ENCODE data around the gene IL31.

The IL31 gene

DNA sequence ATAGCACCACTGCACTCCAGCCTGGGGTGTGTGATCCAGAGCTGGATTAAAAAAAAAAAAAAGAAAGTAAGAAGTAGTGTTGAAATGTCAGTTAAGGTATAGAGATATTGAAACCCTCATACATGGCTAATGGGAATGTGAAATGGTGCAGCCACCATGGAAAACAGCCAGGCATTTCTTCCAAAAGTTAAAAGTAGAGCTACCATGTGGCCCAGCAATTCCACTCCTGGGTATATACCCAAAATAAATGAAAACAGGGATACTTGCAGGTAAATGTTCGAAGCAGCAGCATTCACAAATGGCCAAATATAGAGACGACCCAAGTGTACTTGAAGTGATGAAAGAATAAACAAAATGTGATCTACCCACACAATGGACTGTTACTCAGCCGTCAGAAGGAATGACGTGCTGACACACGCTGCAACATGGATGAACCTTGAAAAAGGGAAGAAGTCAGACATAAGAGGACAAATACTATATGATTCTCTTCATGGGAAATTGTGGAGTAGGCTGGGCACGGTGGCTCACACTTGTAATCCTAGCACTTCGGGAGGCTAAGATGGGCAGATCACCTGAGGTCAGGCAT lies 15.2 kb downstream of the IL31 start:
- no peak for DNase-seq (ENCODE audit: low read depth in 1 of 2, low spot score in 1 of 2)

GRCh38 chr12:122155705-122156104 lies 18.3 kb downstream of the IL31 start:
- no peak for DNase-seq (ENCODE audit: low read depth in 1 of 2, low spot score in 1 of 2)

- no peak for DNase-seq (ENCODE audit: low read depth in 1 of 2, low spot score in 1 of 2)
Observed at GRCh38 chr12:122152754-122153153, 21.3 kb downstream of the IL31 start.

GRCh38 chr12:122150127-122150681 lies 23.8 kb downstream of the IL31 start:
- no peak for DNase-seq (ENCODE audit: low read depth in 1 of 2, low spot score in 1 of 2)

DNA sequence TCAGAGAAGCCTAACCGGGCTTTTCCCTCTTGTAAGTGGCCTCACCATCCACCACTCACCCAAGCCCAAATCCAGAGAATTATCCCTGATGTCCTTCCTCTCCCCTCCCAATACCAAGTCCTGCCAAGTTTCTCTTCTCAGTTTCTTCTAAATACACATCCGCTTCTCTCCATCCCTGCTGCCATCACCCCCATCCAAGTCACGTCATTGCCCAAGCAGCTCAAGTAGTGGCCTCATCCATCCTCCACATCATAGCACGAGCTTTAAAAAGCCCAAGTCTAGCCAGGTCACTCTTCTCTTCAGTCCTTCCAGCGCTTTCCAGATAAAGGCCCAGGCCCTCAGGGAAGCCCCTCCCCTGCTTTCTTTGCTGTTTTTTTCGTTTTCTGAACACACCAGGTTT lies 25.4 kb downstream of the IL31 start:
- no peak for DNase-seq (ENCODE audit: low read depth in 1 of 2, low spot score in 1 of 2)

- DNase-seq (ENCODE audit: low read depth in 1 of 2, low spot score in 1 of 2): no peak
Observed at GRCh38 chr12:122147514-122148290, 26.3 kb downstream of the IL31 start.

- DNase-seq (ENCODE audit: low read depth in 1 of 2, low spot score in 1 of 2): no peak
Observed at GRCh38 chr12:122145505-122146330, 28.3 kb downstream of the IL31 start.

DNA sequence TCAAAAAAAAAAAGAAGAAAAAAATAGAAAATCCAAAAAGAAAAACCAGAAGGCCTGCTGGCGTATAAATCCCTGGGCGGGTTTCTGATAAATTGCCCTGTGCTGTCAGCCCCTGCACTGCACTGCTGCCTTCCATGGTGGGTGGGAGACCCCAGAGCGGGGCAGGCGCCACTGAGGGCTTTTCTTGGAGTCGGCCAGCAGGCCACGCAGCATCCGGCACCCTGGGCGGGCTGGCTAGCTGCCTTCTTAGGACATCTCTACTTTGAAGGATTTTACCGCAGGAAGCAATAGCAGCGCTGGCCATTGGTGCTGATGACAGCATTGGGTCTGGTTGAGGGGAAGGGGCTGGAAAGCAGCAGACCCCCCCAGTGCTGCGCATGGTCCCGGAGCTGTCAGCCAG lies 29.1 kb downstream of the IL31 start:
- DNase-seq (ENCODE audit: low read depth in 1 of 2, low spot score in 1 of 2): no peak

- DNase-seq (ENCODE audit: low read depth in 1 of 2, low spot score in 1 of 2): no peak
Observed at GRCh38 chr12:122142857-122143256, 31.2 kb downstream of the IL31 start.

DNA sequence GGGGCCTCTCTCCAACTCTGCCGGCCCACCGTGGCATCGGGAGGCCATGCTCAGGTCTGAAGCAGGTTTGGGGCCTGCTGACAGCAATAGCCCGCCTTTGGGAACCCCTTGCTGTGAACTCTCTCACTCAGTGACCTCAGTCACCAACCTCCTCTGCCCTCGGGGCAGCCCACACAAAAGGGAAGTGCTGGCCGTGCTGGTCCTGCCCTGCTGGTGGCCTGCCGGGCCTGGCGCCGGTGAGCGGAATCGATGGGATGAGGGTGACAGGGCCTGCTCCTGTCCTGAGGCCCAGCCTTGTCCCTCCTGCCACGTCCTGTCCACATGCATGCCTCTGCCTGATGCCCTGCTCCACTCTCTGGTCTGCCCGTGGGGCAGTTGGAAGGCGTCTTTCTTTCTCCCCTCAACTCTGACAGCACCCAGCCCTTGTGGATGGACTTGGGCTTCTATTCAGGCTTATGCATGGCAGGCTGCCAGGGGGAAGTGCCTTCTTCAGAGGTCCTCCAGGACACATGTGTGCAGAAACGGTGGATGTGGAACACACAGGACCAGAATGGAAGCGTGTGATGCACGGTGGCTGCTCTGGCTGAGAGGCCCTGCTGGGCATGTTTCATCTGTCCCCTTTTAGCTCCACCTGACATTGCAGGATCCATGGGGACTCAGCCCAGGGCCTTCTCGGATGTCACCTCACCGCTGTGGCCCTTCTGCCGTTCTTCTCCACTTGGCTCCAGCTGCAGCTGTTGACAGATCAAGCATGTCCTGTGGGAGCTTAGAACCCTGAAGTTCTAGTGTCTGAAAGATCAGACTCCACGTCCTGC lies 31.9 kb downstream of the IL31 start:
- DNase-seq (ENCODE audit: low read depth in 1 of 2, low spot score in 1 of 2): no peak

GRCh38 chr12:122140467-122141257 lies 33.4 kb downstream of the IL31 start:
- DNase-seq (ENCODE audit: low read depth in 1 of 2, low spot score in 1 of 2): no peak

DNA sequence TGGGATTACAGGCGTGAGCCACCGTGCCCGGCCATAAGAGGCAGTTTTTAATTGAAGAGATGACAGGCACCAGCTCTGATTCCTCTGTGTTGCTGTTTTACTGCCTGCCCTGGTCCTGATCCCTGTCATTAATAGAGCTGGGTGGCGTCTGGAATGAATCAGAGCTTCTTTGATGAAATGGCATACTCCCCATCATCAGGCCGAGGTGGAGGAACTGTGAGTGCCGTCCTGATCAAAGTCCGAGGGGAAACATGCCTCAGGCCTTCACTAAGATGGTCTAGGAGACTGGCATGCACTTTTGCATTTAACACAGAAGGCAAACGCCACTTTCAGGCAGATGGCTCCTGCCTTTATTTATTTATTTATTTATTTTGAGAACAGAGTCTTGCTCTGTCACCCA lies 34.1 kb downstream of the IL31 start:
- no peak for DNase-seq (ENCODE audit: low read depth in 1 of 2, low spot score in 1 of 2)

DNA sequence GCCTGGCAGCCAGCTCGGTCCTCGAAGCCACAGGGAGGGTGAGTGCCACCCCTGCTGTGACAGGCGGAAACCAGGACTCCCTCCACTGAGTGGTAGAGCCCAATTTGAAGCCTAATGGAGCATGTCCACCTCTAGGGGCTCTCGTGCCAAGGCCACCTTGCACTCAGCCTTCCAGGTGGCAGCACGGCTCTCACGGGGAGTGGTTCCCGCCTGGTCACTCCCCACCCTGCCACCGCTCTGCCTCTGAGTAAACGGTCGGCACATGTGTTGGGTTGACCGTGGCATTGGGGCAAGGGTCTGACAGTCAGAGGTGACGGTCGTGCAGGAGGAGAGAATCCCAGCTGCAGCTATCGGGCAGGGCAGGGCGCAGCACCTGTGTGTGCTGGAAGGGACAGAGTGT lies 34.8 kb downstream of the IL31 start:
- no peak for DNase-seq (ENCODE audit: low read depth in 1 of 2, low spot score in 1 of 2)

DNA sequence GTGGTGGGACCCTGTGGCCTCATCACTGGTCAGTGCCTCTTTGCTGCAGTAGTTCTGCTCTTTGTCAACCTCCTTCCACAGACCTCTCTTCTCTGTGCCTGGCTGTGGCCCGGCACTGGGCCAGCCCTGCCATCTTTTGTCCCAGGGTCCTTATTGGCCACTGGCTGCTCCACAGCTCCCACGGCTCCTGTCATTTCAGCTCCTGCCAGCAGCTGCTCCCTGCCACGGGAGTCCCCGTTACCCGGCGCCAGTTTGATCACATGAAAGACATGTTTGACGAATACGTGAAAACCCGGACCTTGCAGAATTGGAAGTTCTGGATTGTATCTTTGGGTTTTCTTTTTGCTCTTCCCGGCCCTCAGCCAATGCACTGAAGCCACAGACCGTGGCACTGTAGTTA lies 35.4 kb downstream of the IL31 start:
- no peak for DNase-seq (ENCODE audit: low read depth in 1 of 2, low spot score in 1 of 2)

DNA sequence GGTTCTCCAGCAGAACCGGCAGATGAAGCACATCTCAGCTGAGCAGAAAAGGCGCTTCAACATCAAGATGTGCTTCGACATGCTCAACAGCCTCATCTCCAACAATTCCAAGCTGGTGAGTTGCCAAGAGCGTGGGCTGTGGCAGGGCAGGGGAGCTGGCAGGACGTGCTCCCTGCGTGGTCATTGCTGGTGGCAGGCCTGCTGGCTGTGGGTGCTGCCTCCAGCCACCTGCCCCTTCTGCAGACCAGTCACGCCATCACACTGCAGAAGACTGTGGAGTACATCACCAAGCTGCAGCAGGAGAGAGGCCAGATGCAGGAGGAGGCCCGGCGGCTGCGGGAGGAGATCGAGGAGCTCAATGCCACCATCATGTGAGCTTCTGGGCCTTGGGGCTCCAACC lies 35.8 kb downstream of the IL31 start:
- DNase-seq (ENCODE audit: low read depth in 1 of 2, low spot score in 1 of 2): no peak

- no peak for DNase-seq (ENCODE audit: low read depth in 1 of 2, low spot score in 1 of 2)
Observed at GRCh38 chr12:122137681-122138080, 36.3 kb downstream of the IL31 start.

- DNase-seq (ENCODE audit: low read depth in 1 of 2, low spot score in 1 of 2): no peak
Observed at GRCh38 chr12:122137229-122137628, 36.8 kb downstream of the IL31 start.

- DNase-seq (ENCODE audit: low read depth in 1 of 2, low spot score in 1 of 2): no peak
Observed at GRCh38 chr12:122135437-122136031, 38.5 kb downstream of the IL31 start.

DNA sequence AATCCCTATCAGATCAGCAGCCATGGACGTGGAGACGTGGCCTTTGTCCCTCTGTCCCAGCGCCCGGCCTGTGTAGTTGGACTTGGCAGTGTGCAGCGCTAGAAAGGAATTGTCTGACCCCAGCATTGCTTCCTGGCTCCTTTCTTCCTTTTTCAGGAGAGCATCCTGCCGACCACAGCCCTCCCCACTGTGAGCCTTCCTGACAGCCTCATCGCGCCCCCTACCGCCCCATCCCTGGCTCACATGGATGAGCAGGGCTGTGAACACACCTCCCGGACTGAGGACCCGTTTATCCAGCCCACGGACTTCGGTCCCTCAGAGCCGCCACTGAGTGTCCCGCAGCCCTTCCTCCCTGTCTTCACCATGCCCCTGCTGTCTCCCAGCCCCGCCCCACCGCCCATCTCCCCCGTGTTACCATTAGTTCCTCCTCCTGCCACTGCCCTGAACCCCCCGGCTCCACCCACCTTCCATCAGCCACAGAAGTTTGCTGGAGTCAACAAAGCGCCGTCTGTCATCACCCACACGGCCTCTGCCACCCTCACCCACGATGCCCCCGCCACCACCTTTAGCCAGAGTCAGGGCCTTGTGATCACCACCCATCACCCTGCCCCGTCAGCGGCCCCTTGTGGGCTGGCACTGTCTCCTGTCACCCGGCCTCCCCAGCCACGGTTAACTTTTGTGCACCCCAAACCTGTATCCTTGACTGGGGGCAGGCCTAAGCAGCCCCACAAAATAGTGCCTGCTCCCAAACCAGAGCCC lies 40.6 kb downstream of the IL31 start:
- no peak for DNase-seq (ENCODE audit: low read depth in 1 of 2, low spot score in 1 of 2)

All from activated T-helper 1 cell treated with anti-CD3 and anti-CD28 coated beads, Interleukin-2, amount 50 U/mL, for 16 hours (primary cell).